H9 (cell line): Measurements from ENCODE around the gene SH3BP5. TPM values are rescaled to one million over a fixed set of nuclear protein-coding genes. Genes with fewer than 3 reads are reported as not detected.

Experiments
- DNase-seq: peaks from one replicate; pipeline ENCODE4 v3.0.0-alpha.2; 2017
- H2AFZ ChIP-seq: one replicate; pipeline ENCODE4 v1.6.1; 2013; ENCODE audit warnings: mild to moderate bottlenecking, low read length, control low read depth, moderate library complexity
- H2AK5ac ChIP-seq: 2 replicates; pipeline ENCODE4 v1.6.1; 2013; ENCODE audit warnings: low read length, control low read depth, mixed read lengths; ENCODE audit not compliant: insufficient read length
- H2BK120ac ChIP-seq: one replicate; pipeline ENCODE4 v1.6.1; 2013; ENCODE audit warnings: low read depth, mild to moderate bottlenecking, low read length, control low read depth, inconsistent platforms; ENCODE audit not compliant: poor library complexity, severe bottlenecking
- H2BK12ac ChIP-seq: 2 replicates; pipeline ENCODE4 v1.6.1; 2013; ENCODE audit warnings: low read length, control low read depth, mixed read lengths, low read depth; ENCODE audit not compliant: insufficient read length
- H2BK15ac ChIP-seq: 2 replicates; pipeline ENCODE4 v1.6.1; 2013; ENCODE audit warnings: low read depth, low read length, control low read depth
- H2BK20ac ChIP-seq: one replicate; pipeline ENCODE4 v1.6.1; 2013; ENCODE audit warnings: low read depth, mild to moderate bottlenecking, low read length, control low read depth, inconsistent platforms; ENCODE audit not compliant: poor library complexity, severe bottlenecking
- H2BK5ac ChIP-seq: 2 replicates; pipeline ENCODE4 v1.6.1; 2013; ENCODE audit warnings: low read length, control low read depth, mixed read lengths; ENCODE audit not compliant: insufficient read length
- H3K14ac ChIP-seq: 2 replicates; pipeline ENCODE4 v1.6.1; 2013; ENCODE audit warnings: low read length, control low read depth; ENCODE audit not compliant: insufficient read depth
- H3K18ac ChIP-seq: 2 replicates; pipeline ENCODE4 v1.6.1; 2013; ENCODE audit warnings: low read depth, mild to moderate bottlenecking, mixed read lengths, low read length, control low read depth; ENCODE audit not compliant: insufficient read length
- H3K23ac ChIP-seq: 2 replicates; pipeline ENCODE4 v1.6.1; 2013; ENCODE audit warnings: low read length, control low read depth, mixed read lengths, low read depth; ENCODE audit not compliant: insufficient read length
- H3K23me2 ChIP-seq: 2 replicates; pipeline ENCODE4 v1.6.1; 2013; ENCODE audit warnings: low read depth, mild to moderate bottlenecking, mixed read lengths, low read length, control low read depth; ENCODE audit not compliant: insufficient read length, poor library complexity, severe bottlenecking
- H3K27ac ChIP-seq: 2 replicates; pipeline ENCODE4 v1.5.1; 2013; ENCODE audit warnings: low read length, control low read depth, mixed read lengths, low read depth; ENCODE audit not compliant: insufficient read length
- H3K27me3 ChIP-seq: 2 replicates; pipeline ENCODE4 v1.6.1; 2013; ENCODE audit warnings: low read length, control low read depth, inconsistent platforms; ENCODE audit not compliant: insufficient read depth
- H3K4ac ChIP-seq: 2 replicates; pipeline ENCODE4 v1.6.1; 2013; ENCODE audit warnings: low read depth, mild to moderate bottlenecking, control low read depth, inconsistent platforms, low read length, moderate library complexity
- H3K4me1 ChIP-seq: 2 replicates; pipeline ENCODE4 v1.6.1; 2013; ENCODE audit warnings: low read length, control low read depth, inconsistent platforms; ENCODE audit not compliant: insufficient read depth
- H3K4me2 ChIP-seq: 2 replicates; pipeline ENCODE4 v1.6.1; 2013; ENCODE audit warnings: low read length, control low read depth, mixed read lengths; ENCODE audit not compliant: insufficient read length, insufficient read depth
- H3K56ac ChIP-seq: 2 replicates; pipeline ENCODE4 v1.6.1; 2013; ENCODE audit warnings: low read depth, mild to moderate bottlenecking, mixed read lengths, low read length, control low read depth; ENCODE audit not compliant: insufficient read length
- H3K79me1 ChIP-seq: 2 replicates; pipeline ENCODE4 v1.6.1; 2013; ENCODE audit warnings: low read depth, mild to moderate bottlenecking, moderate library complexity, low read length, control low read depth, inconsistent platforms; ENCODE audit not compliant: insufficient read depth, poor library complexity, severe bottlenecking
- H3K79me2 ChIP-seq: 2 replicates; pipeline ENCODE4 v1.6.1; 2013; ENCODE audit warnings: low read length, control low read depth, inconsistent platforms; ENCODE audit not compliant: insufficient read depth
- H3K9ac ChIP-seq: 2 replicates; pipeline ENCODE4 v1.6.1; 2013; ENCODE audit warnings: low read length, control low read depth, mixed read lengths; ENCODE audit not compliant: insufficient read length; ENCODE audit errors: extremely low read depth
- H3K9me3 ChIP-seq: one replicate; pipeline ENCODE4 v1.6.1; 2013; ENCODE audit warnings: low read depth, low read length, inconsistent platforms; ENCODE audit not compliant: control insufficient read depth
- H3T11ph ChIP-seq: one replicate; pipeline ENCODE4 v1.6.1; 2013; ENCODE audit warnings: mild to moderate bottlenecking, low read length, control low read depth, inconsistent platforms
- H4K20me1 ChIP-seq: one replicate; pipeline ENCODE4 v1.6.1; 2013; ENCODE audit not compliant: control insufficient read depth, insufficient read length, insufficient read depth
- H4K5ac ChIP-seq: 2 replicates; pipeline ENCODE4 v1.6.1; 2013; ENCODE audit warnings: low read depth, mild to moderate bottlenecking, mixed read lengths, low read length, control low read depth; ENCODE audit not compliant: insufficient read length
- H4K8ac ChIP-seq: replicated peaks from 2 replicates; pipeline ENCODE4 v1.6.1; 2013; ENCODE audit warnings: low read length, control low read depth, mixed read lengths, low read depth; ENCODE audit not compliant: insufficient read length
- H4K91ac ChIP-seq: 2 replicates; pipeline ENCODE4 v1.6.1; 2013; ENCODE audit warnings: low read depth, mild to moderate bottlenecking, moderate library complexity, mixed read lengths, low read length, control low read depth; ENCODE audit not compliant: insufficient read length
- H3K27ac Mint-ChIP-seq, 3 experiments: 2 replicates in 2 of 3; 3 replicates in 1 of 3; pipeline ENCODE4 v1.8.0; 2020 to 2021; ENCODE audit warnings: mixed read lengths in 3 of 3, mild to moderate bottlenecking in 1 of 3, moderate library complexity in 1 of 3
- H3K27me3 Mint-ChIP-seq: 2 replicates; pipeline ENCODE4 v1.8.0; 2021; ENCODE audit warnings: low read depth, mild to moderate bottlenecking, moderate library complexity, mixed read lengths
- H3K36me3 Mint-ChIP-seq, 3 experiments: 2 replicates in 2 of 3; 3 replicates in 1 of 3; pipeline ENCODE4 v1.8.0; 2020 to 2021; ENCODE audit warnings: low read depth in 3 of 3, mixed read lengths in 3 of 3; ENCODE audit not compliant: insufficient read depth in 1 of 3
- H3K4me1 Mint-ChIP-seq, 2 experiments: 2 replicates each; pipeline ENCODE4 v1.8.0; 2020; ENCODE audit warnings: mixed read lengths in 2 of 2
- H3K4me3 Mint-ChIP-seq, 2 experiments: 2 replicates in 1 of 2; 3 replicates in 1 of 2; pipeline ENCODE4 v1.8.0; 2020 to 2021; ENCODE audit warnings: mild to moderate bottlenecking in 2 of 2, mixed read lengths in 2 of 2, moderate library complexity in 1 of 2
- H3K9me3 Mint-ChIP-seq, 2 experiments: 2 replicates in 1 of 2; 3 replicates in 1 of 2; pipeline ENCODE4 v1.8.0; 2020; ENCODE audit warnings: mild to moderate bottlenecking in 2 of 2, mixed read lengths in 2 of 2, moderate library complexity in 1 of 2
- WGBS: extraction: QIAGEN DNeasy Blood & Tissue Kit; methylation state at CpG from one replicate; pipeline ENCODE4 v1.1.7; 2013; ENCODE audit warnings: missing lambda C conversion rate, low lambda C conversion rate, mixed read lengths; ENCODE audit not compliant: insufficient read length; ENCODE audit errors: extremely low coverage; 5-methylcytosine and 5-hydroxymethylcytosine counted together
- total RNA-seq: library from RNA; stranded (reverse); gene quantifications from 2 replicates; pipeline ENCODE4 v1.2.1, GENCODE V29; 2021
- TF ChIP-seq, protein P1 (sequence below): fragments of 200-600 bp; sonication (generic); conservative IDR thresholded peaks from 3 replicates; pipeline ENCODE4 v1.8.0; 2021; ENCODE audit warnings: antibody characterized with exemption, mild to moderate bottlenecking

SH3BP5 gene
- total RNA-seq, 1 experiment from 2014 or later, result 6.8 TPM

DNA sequence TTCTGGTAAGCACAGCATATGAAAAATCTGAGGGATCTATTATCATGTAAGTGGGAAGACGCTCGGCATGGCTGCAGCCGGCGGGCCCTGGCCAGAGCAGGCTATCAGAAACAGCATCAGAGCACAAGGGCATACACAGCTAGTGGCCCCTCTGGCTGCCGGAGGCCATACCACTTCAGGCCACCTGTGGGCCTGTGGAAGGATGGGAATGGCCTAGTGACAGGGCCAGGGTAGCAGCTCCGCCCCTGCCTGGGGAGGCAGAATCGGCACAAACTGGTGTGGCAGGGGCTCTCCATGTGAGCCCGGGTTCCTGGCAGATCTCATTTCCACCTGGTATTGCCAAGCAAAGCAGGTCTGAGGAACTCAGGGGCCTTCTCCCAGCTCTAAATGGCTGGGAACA is 46.4 kb downstream of the SH3BP5 start:
- Histone ChIP-seq H2BK15ac (no peak overlapping the region), H2AK5ac (no peak overlapping the region), H2BK5ac (no peak overlapping the region), H3K4me2 (no peak overlapping the region), H3K23me2 (no peaks in the 10 kb centered on the region), H3K4me1 (no peaks in the 10 kb centered on the region; the same call in 1 of the 2 replicates), H3T11ph (no peak overlapping the region), H3K14ac (no peak overlapping the region), H2BK120ac (no peak overlapping the region), H3K4ac (no peak overlapping the region), H3K18ac (no peak overlapping the region), H2BK20ac (no peak overlapping the region), H4K5ac (no peak overlapping the region), H3K79me2 (no peaks in the 10 kb centered on the region), H4K8ac (no peak overlapping the region), H3K23ac (no peak overlapping the region), H3K27me3 (no peaks in the 10 kb centered on the region), H3K9me3 (no peaks in the 10 kb centered on the region), H2AFZ (no peak overlapping the region), H2BK12ac (no peak overlapping the region), H4K91ac (no peak overlapping the region), H3K9ac (no peak overlapping the region), H4K20me1 (no peaks in the 10 kb centered on the region), H3K56ac (no peak overlapping the region), H3K79me1 (no peaks in the 10 kb centered on the region), H3K27ac (no peak overlapping the region)
- Mint-ChIP-seq H3K27ac (peak overlapping the region in 2 of 3 experiments; percentile 52 to 54; a peak in 1 of 7 replicates), H3K27me3 (no peaks in the 10 kb centered on the region), H3K4me1 (peaks cover 13 to 15% of the 10 kb centered on the region in 2 experiments), H3K9me3 (no peaks in the 10 kb centered on the region), H3K36me3 (no peaks in the 10 kb centered on the region), H3K4me3 (no peak overlapping the region)
- DNase-seq, result peak; percentile 71
- WGBS, result no CpG with 5 or more reads among the region's 8 CpGs
- TF ChIP-seq, protein P1, sequence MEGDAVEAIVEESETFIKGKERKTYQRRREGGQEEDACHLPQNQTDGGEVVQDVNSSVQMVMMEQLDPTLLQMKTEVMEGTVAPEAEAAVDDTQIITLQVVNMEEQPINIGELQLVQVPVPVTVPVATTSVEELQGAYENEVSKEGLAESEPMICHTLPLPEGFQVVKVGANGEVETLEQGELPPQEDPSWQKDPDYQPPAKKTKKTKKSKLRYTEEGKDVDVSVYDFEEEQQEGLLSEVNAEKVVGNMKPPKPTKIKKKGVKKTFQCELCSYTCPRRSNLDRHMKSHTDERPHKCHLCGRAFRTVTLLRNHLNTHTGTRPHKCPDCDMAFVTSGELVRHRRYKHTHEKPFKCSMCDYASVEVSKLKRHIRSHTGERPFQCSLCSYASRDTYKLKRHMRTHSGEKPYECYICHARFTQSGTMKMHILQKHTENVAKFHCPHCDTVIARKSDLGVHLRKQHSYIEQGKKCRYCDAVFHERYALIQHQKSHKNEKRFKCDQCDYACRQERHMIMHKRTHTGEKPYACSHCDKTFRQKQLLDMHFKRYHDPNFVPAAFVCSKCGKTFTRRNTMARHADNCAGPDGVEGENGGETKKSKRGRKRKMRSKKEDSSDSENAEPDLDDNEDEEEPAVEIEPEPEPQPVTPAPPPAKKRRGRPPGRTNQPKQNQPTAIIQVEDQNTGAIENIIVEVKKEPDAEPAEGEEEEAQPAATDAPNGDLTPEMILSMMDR, result peak; percentile 21; the same call in 1 of the 3 replicates
